COR-L47 (cell line): ENCODE measurements around the gene SMIM7.
"Not testable (repeated sequence)": the region's sequence is repeated elsewhere in the genome, so short reads cannot be mapped to it uniquely, and the experiment has no call there.

Source experiments
- DNase-seq: peaks from one replicate; lab custom pipeline; 2025; lab: John Stamatoyannopoulos, UW

Gene SMIM7

DNA sequence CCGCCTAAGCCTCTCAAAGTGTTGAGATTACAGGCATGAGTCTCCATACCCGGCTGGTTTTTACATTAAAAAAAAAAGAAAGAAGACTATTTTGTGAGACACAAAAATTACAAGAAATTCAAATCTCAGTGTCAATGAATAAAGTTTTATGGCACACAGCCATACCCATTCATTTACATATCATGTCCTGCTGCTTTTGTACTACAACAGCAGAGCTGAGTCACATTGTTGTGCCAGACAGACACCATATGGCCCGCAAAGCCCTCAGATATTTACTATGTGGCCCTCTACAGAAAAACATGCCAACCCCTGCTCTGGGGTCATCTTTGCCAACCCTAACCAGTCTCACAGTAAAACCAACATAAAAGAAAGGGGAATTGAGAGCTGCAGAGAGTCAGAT is 5.3 kb downstream of the SMIM7 start:
- no peak for DNase-seq

DNA sequence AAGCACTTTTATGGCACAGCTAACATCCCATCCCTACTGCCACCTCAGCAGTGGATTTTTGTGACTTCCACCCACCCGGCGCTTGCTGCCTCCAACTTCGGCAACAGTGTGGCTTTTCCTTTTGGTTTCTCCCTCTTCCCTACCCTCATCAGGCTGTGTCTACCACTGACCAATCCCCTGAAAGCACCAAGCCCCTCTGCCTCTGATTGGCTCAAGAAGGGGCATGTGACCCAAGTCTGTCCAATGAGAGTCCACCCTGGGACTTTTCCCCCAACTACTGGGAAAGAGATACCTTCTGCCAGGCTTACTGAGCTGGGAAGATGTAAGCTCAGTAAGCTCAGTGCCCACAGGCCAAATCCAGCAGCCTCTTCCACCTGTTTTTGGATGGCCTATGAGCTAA is 5.8 kb downstream of the SMIM7 start:
- no peak for DNase-seq

DNA sequence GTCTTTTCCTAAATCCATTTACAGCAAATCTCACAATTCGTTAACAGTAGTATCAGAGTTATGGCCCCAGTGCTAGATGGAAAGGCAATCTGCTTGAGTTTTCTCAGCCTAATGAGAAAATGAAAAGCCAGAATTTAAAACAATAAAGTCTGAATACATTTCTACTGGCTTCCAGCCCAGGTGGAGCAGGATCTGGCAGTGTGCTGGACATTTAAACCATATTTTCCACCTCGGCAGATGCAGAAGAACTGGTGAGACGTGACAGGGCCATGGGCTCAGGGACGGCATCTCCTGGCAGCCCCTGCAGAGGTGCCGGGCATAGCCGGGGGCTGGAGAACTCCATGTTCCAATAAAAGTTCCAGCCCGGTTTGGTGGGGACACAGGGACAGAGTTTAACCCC is 7.1 kb downstream of the SMIM7 start:
- DNase-seq = no peak

DNA sequence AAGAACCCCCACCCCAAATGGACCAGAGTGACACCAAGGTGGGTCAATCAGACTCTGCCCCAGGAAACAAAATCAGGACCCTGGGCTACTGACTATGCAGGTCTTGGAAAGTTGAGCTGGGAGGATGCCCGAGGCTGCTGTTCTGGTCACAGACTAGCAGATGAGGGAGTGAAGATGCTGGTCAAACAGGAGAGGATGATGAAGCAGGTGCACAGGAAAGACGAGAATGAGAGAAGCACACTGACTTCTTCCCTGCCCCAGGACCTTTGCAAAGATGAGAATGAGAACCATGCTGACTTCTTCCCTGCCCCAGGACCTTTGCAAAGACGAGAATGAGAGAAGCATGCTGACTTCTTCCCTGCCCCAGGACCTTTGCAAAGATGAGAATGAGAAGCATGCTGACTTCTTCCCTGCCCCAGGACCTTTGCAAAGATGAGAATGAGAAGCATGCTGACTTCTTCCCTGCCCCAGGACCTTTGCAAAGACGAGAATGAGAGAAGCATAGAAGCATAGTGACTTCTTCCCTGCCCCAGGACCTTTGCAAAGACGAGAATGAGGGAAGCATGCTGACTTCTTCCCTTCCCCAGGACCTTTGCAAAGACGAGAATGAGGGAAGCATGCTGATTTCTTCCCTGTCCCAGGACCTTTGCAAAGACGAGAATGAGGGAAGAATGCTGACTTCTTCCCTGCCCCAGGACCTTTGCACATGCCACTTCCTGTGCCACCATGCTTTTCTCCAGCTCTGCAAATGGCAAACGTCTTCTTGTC is 8.3 kb downstream of the SMIM7 start:
- not testable (repeated sequence) for DNase-seq

GRCh38 chr19:16650821-16651220 is 9.1 kb downstream of the SMIM7 start:
- no peak for DNase-seq

- no peak for DNase-seq
Measured at GRCh38 chr19:16649734-16650133, 10.2 kb downstream of the SMIM7 start.

- DNase-seq = no peak
Measured at GRCh38 chr19:16645140-16645539, 14.8 kb downstream of the SMIM7 start.

DNA sequence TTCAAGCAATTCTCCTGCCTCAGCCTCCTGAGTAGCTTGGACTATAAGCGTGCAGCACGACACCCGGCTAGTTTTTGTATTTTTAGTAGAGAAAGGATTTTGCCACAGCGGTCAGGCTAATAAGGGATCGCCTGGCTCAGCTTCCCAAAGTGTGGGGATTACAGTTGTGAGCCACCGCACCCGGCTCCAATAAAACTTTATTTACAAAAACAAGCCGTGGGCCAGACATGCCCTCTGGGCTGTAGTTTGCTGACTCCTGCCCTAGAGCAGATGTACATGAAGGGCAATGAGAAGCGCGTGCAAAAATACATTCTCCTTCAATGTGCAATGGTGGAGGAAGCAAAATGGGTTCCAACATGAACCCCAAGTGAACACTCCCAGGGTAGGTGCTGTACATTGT is 18.2 kb downstream of the SMIM7 start:
- DNase-seq = no peak

GRCh38 chr19:16640951-16641350 is 19.0 kb downstream of the SMIM7 start:
- no peak for DNase-seq

DNA sequence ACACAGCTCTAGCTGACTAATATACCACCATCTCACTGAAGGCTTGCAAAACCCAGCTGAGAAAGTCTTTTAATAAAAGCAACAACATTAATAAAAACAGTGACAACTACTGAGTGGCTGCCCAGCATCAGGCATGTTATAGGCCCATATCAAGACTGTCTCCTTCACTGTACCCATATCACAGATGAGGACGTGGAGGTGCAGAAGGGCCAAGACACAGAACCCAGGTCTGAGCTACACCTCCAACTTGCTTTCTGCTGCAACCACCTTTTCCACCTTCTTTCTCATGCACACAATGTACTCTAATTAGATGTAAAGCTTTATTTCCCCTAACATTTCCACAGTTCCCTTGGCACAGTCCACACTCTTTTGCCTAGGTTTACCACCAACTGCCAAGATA is 21.3 kb downstream of the SMIM7 start:
- no peak for DNase-seq

DNA sequence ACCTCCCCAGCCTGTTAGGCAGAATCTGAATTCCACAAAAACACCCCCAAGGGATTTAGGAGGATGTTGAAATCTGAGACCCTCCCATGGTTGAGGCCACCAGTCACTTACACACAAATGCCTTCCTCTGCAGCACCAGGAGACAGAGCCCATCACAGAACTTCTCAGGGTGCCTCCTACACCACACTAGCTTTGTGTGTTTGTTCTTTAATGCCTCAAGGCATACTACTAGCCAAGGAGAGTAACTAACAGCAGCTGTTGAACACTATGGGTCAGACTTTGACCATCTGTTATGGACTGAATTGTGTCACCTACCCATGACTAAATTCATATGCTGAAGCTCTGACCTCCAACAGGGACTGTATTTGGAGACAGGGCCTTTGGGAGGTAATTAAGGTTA is 22.4 kb downstream of the SMIM7 start:
- DNase-seq = no peak

GRCh38 chr19:16631465-16631864 is 28.5 kb downstream of the SMIM7 start:
- DNase-seq = no peak

DNA sequence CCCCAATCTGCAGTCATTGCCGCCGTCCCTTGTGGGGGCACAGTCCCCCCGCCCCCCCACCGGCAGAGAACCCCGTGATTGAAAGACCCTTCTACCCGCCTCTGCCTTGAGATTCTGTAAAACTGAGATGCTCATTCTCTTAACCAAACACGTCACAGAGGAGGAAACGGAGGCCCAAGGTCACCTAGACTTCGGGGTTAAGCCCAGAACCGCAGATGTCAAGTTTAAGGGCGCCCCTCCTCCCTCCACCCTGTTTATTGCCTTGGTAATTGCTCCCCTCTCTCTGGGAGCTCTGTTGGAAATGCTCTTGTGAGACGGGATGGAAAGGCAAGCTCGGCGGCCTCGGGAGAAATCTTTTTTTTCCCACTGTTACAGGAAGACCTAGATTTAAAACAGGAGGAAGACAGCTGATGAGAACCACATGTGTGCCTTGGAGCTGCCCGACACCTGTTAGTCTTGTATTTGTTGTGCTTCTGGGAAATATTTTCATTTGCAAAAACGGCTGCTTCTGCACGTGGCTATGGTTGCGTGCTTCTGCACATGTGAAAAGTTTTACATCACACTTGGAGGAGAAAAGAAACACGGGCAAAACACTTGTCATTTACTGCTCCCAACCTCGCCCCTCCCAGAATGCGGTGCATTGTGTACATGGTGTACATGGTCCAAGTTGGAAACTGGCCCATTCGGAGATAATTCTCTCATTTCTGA is 30.8 kb downstream of the SMIM7 start:
- no peak for DNase-seq

- peak; percentile 97 for DNase-seq
Measured at GRCh38 chr19:16628183-16628983, 31.6 kb downstream of the SMIM7 start, which contains the start of gene MED26. MED26 (minus strand) TSS chr19:16628204; CDS start chr19:16627943, 261 bp downstream.

- no peak for DNase-seq
Measured at GRCh38 chr19:16627928-16628182, 32.1 kb downstream of the SMIM7 start.

DNA sequence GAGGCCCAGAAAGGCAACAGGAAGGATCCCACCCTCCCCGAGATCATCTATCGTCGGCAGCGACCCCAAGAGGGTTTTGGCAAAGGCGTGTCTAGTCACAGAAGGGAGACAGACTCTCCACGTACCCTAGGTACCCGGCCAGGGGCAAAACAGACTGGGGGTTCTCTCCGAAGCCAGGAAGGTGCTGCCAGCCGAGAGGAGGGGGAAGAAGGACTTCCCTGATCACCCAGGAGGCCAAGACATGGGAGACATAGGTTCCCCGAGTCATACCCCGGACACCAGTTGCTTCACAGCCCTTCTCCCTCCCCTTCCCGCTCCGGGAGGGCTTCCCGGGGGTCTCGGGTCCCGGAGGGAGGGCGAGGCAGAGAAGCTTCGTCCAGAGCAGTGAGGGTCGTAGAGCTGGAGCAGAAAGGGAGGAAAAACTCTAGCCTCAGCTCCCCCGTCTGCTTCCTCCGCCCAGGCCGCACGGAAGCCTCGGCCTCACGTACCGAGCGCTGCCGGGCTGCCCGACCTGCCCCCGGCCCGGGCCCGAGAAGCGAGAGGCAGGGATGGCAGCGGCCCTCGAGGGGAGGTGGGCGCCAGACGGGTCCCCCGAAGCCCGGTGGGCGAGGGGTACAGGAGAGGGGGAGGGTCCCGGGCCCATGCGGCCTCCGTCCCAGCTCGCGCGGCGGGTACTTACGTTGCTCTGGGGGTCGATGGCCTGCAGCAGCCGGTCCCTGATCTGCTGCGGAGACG is 32.6 kb downstream of the SMIM7 start:
- no peak for DNase-seq

DNA sequence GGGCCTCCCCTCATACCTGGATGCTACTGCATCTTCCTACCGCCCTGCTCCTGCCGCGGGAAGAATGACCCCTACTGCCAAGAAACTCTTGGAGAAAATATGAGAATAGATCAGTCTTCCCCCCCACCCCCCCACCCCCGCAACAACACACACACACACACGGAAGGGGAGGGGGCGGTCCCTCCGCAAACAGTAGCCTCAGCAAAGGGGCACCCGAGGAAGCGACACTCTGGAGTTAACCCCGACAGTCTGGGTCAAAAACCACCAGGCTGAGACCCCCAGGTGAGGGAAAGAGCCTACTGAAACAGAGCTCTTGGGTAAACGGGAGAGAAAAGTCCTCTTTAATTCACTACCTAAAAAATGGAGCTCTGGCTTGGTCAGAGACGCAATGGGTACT is 33.1 kb downstream of the SMIM7 start:
- DNase-seq = no peak

DNA sequence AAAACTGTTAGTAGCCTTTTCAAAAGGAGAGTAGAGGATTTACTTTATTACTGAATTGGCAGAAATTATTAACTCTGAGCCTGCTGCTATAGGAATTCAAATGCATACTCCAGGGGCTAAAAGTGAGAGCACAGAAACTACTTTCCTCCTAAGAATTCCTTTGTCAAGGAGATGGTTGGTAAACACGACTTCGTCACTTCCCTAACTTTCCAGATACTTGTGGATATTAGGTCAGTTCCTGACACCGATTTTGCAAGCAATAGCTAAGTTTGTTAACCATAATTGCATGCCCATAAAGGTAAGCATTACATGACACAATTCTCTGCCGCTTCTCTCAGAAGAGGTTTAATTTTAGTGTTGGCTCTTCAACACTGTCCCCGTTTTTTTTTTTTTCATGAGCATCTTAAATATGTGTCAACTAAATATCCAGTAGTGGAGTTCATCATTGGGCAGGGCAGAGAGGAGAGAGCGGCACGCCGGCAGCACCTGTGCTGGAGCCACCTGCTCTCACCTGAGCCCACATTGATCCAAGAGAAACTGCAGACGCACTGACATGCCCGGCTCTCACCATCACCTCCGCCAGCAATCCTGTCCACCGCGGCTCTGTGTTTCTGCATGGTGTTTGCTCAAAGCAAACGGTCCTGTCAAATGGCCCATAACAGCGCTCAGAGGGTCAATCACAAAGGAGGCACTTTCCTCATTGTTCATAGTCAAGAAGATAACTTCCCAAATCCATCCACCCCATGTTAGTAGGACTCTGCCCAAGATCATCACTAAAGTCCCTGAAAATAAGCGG is 34.6 kb downstream of the SMIM7 start:
- DNase-seq = no peak

- no peak for DNase-seq
Measured at GRCh38 chr19:16624236-16624635, 35.7 kb downstream of the SMIM7 start.

GRCh38 chr19:16623576-16623975 is 36.4 kb downstream of the SMIM7 start:
- DNase-seq = no peak

- no peak for DNase-seq
Measured at GRCh38 chr19:16623066-16623465, 36.9 kb downstream of the SMIM7 start.
